Measurements from ENCODE around the gene CAMK4. TPM values are rescaled to one million over a fixed set of nuclear protein-coding genes. Genes with fewer than 3 reads are reported as not detected.

CAMK4 gene
- total and polyA plus RNA-seq, 2 of the 8 experiments (the other 6 are each of a cell fraction or from before 2014, with no cell fraction given), result 1.8 to 8.3 TPM

- Histone ChIP-seq H3K36me3 (ENCODE audit: control insufficient read depth in 2 of 4, insufficient read depth in 4 of 4, low read length in 3 of 4) (no peaks in the 10 kb centered on the region), H3K14ac (ENCODE audit: insufficient read length) (no peak overlapping the region), H2BK15ac (ENCODE audit: low read length) (no peak overlapping the region), H2AFZ (ENCODE audit: low read length) (no peak overlapping the region), H4K91ac (replicated peaks; ENCODE audit: insufficient read length, low read length) (no peak overlapping the region), H3K23me2 (ENCODE audit: low read depth, low read length) (no peaks in the 10 kb centered on the region), H3K27ac (ENCODE audit: low read depth, low read length) (no peak overlapping the region), H2BK120ac (replicated peaks; ENCODE audit: low read depth, low read length) (no peak overlapping the region), H3K4me3 (ENCODE audit: extremely low read depth in 1 of 4, insufficient read depth in 2 of 4, low read depth in 3 of 4, low read length in 4 of 4) (no peak overlapping the region), H3K18ac (ENCODE audit: extremely low read depth, low read length) (no peak overlapping the region), H2BK12ac (ENCODE audit: low read depth, low read length) (no peak overlapping the region), H3K56ac (replicated peaks; ENCODE audit: insufficient read length, low read depth, low read length) (no peak overlapping the region), H4K20me1 (replicated peaks in 1 of 2; ENCODE audit: control insufficient read depth in 1 of 2, insufficient read depth in 2 of 2, low read length in 2 of 2) (no peaks in the 10 kb centered on the region), H3K79me2 (ENCODE audit: control insufficient read depth in 1 of 2, insufficient read depth in 2 of 2, low read length in 2 of 2) (no peaks in the 10 kb centered on the region), H3K4me1 (replicated peaks in 1 of 4; ENCODE audit: control insufficient read depth in 3 of 4, insufficient read depth in 4 of 4, low read length in 3 of 4) (no peaks in the 10 kb centered on the region), H2BK5ac (ENCODE audit: low read depth, low read length) (no peak overlapping the region), H3K9ac (replicated peaks in 1 of 4; ENCODE audit: extremely low read depth in 1 of 4, low read depth in 3 of 4, low read length in 3 of 4) (no peak overlapping the region), H3K9me3 (ENCODE audit: insufficient read depth in 2 of 2, low read depth in 1 of 2, low read length in 1 of 2) (no peaks in the 10 kb centered on the region), H3K4ac (replicated peaks; ENCODE audit: insufficient read length, low read depth, low read length) (no peak overlapping the region), H4K8ac (ENCODE audit: extremely low read depth, insufficient read depth, low read length) (no peak overlapping the region), H3K4me2 (ENCODE audit: insufficient read depth in 1 of 2, low read depth in 2 of 2, low read length in 2 of 2) (no peak overlapping the region), H2AK5ac (ENCODE audit: low read depth, low read length) (no peak overlapping the region), H3K23ac (ENCODE audit: insufficient read length) (no peak overlapping the region), H3K27me3 (replicated peaks in 1 of 4; ENCODE audit: control insufficient read depth in 3 of 4, extremely low read depth in 1 of 4, insufficient read depth in 3 of 4, low read length in 3 of 4) (no peaks in the 10 kb centered on the region), H4K5ac (ENCODE audit: insufficient read length, low read depth, low read length) (no peak overlapping the region), H3K79me1 (ENCODE audit: low read depth, low read length) (no peaks in the 10 kb centered on the region), H2BK20ac (ENCODE audit: low read length) (no peak overlapping the region)
- DNase-seq (ENCODE audit: low read depth in 1 of 2, low spot score in 2 of 2) (no peak), FAIRE-seq (no peak)
- ChIA-PET POLR2A (ENCODE audit: partially characterized antibody) (no interaction called here), CTCF (ENCODE audit: partially characterized antibody) (interaction anchor here (0.9 kb wide), 2 partner anchors 29 to 77 kb away, joined by 3 to 4 read pairs; no protein-coding TSS in a partner anchor)
- 96% methylated on average over 1 of the region's 1 CpG; no CpG with 5 or more reads in 1 of the 2 experiments for WGBS, 2 experiments (ENCODE audit: extremely low coverage in 1 of 2, insufficient coverage in 1 of 2, insufficient read length in 1 of 2, insufficient replicate concordance in 2 of 2, low coverage in 1 of 2, low lambda C conversion rate in 2 of 2, missing lambda C conversion rate in 1 of 2)
- TF ChIP-seq CTBP2 (IDR thresholded peaks at IDR 0.05; ENCODE audit: borderline replicate concordance, insufficient read depth, insufficient read length, low read length) (no peak), POU5F1 (IDR thresholded peaks at IDR 0.05; ENCODE audit: low read depth, low read length) (no peak)
Observed at GRCh38 chr5:111200828-111201227, 23.4 kb upstream of the CAMK4 start.

Data from H1 (cell line).